HG02678 (cell line): Measurements from ENCODE around the gene ITGB1BP1.

Source experiments
- ATAC-seq: cut with Tn5 transposase; IDR thresholded peaks from one replicate; pipeline ENCODE4 v1.9.1; 2021; ENCODE audit warnings: mild to moderate bottlenecking, moderate library complexity; ENCODE audit not compliant: unreplicated experiment

ITGB1BP1 gene

GRCh38 chr2:9380702-9381628, 42.4 kb downstream of the ITGB1BP1 start:
- no peak for ATAC-seq

- ATAC-seq = no peak
These were observed 44.0 kb downstream of the ITGB1BP1 start for GRCh38 chr2:9379391-9379755.

DNA sequence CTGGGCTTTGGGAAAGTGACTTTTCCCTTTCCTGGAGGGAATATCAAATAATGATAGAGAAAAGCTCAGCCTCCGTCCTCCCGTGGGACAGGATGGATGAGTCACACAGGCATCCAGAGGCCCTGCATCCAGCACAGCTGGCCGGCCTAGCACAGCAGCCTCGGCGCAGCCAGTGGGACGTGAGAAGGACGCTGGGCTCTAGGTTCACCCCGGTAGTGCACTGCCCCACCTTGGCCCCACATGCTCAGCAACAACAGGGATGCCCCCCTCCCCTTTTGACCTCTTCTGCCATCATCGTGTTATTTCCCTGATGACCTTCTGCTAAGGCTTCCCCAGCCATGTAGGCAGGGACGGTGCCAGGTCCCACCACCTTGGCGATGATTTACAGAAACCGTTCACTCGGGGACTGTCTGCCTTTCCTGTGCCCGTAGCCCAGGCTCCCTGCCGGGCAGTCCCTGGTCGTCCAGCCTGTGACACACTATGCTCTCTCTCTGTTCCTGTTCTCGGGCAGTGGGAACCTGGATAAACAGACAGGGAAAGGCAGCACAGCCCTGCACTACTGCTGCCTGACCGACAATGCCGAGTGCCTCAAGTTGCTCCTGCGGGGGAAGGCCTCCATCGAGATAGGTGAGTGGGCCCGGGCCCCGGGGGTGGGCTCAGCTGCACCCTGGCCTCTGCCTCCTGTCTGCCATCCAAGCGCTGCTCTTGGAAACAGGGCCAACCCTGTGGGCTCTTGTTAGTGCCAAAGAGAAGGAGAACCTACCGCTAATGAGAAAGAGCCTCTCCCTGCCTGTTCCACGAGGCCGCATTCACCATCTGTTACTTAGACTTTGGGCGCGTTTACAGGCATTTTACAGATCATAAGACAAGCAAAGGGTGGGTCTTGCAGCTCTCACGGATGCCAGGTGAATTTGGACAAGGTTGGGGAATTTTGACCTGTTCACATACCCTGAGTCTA, 44.6 kb downstream of the ITGB1BP1 start:
- no peak for ATAC-seq

GRCh38 chr2:9377461-9378097, 45.7 kb downstream of the ITGB1BP1 start:
- ATAC-seq = no peak

- no peak for ATAC-seq
These were observed 47.4 kb downstream of the ITGB1BP1 start for GRCh38 chr2:9375857-9376428.

DNA sequence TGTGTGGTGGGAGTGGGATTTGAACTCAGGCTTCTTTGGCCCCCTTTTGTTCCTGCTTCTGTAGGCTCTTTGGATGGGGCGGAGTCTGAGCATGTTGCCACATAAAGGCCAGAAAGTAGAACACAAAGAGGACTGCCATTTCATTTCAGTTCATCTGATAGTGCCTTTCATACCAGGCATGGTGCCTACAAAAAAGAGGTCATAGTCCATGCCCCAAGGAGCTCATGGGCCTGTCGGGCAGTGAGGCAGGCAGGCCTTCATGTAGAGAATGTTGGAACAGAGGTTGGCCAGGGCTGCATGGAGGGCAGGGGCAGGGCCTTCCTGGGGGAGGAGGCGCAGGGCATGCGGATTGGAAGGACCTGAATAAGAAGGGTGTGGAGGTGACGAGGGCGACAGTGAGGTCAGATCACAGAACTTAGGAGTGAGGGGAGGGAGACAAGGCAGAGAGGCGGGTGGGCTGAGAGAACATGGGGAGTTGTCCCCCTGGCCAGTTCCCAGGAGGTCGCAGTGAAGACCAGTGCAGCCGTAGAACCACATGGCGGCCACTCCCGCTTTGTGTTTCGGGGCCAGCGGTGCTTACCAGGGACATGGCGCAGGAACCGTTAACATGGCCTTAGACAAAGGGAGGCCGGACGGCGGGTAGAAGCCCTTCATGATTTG, 49.1 kb downstream of the ITGB1BP1 start:
- ATAC-seq = no peak

DNA sequence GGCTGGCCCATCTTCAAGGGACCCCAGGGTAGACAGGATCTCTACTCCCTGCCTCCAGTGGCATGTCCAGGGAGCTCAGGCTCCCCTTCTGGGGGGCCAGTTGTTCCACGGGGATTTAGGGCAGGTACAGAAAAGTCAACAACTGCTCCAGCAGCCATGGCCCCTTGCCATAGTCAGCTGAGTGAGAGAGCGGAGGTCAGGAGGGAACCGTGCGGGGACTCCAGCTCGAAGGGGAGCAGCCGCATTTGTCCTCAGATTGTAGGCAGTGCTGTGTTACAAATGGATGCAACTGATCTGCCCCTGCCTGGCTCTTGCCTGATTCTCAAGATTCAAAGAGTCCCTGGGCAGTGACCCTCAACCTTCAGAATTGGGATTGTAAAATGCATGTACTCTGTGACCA, 49.9 kb downstream of the ITGB1BP1 start:
- no peak for ATAC-seq

GRCh38 chr2:9373047-9373446, 50.3 kb downstream of the ITGB1BP1 start:
- ATAC-seq = no peak

- no peak for ATAC-seq
These were observed 52.6 kb downstream of the ITGB1BP1 start for GRCh38 chr2:9370746-9371145.

DNA sequence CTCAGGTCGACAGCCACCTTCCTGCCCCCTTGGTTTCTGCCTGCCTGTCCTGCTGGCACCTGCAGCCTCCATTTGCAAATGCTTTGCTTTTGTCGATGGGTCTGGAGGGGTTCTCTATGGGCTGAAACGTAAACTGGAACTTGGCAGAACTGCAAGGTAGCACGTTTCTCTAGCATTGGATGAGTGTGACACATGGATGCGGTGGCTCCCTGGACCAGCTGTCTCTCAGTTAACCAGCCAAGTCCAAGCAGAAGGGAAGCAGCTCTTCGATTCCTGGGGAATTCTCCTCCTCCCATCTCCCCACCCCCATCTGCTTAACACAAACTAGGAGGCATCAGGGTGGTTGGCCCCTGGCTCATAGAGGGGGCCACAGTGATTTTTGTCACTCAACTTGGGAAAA, 57.3 kb downstream of the ITGB1BP1 start:
- ATAC-seq = no peak

DNA sequence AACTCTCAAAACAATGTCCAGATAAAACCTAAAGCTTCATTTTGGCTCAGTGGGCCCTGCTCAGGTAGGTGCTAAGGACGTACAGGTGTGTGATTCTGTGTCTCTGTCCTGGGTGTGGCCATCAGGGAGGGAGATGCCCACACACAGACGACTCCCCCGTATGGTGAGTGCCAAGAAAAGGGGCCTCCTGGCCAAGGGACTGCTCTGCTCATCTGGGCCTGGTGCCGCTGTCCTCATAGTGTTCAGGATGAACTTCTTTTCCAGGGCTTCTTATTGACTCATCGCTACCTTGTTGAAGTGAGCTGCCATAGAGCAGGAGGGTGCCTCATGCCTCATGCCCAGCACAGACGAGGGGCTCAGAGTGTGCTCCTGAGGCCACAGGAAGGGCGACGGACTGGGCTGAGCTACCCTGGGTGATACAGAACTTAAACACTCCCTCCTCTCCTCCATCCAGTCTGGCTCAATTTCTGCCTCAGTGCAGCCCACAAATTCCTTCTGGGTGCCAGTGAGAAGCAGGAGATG, 57.8 kb downstream of the ITGB1BP1 start:
- ATAC-seq = no peak

DNA sequence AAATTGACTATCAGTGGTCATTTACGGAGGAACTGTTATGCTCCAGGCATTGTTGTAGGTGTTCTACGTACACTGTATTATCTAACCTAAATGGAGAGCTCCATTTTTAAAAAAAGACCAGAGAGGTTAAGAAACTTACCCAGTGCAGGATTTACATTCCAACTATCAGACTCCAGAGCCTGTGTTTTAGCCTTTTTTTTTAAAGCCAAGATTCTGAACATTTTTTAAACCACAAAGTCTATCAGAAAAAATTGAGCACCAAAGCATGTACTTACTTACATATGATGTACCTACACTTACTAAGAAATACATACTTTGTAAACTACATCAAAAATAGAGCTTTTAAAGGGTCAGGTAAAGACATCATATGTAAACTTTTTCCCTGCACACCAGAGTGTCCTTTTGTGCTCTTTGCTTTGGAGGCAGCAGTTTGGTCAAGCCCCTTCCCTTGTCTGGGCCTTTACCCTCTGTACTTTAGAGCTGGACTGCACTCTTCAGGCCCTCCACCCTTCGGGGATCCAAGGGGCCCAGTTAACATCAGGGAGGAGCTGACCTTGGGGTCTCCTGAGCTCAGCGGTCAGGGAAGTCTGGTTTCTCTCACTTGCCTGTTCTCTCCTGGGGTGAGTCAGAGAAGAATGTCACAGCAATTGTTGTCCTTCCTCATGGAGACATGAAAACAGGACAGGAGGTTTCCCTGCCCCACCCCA, 58.4 kb downstream of the ITGB1BP1 start:
- no peak for ATAC-seq

DNA sequence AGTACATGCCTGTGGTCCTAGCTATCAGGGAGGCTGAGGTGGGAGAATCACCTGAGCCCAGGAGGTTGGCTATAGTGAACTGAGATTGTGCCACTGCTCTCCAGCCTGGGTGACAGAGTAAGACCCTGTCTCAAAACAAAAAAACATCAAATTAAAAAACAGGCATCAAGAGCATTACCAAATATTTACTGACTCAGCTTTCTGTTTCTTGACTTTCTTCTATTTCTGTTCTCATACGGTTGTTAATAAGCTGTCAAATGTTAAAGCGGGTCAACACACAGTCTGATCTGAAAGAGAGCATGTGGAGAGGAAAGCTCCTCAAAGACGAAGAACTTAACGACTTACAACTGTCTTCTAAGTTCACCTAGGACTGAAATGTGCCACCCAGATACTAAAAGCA, 59.0 kb downstream of the ITGB1BP1 start:
- no peak for ATAC-seq

DNA sequence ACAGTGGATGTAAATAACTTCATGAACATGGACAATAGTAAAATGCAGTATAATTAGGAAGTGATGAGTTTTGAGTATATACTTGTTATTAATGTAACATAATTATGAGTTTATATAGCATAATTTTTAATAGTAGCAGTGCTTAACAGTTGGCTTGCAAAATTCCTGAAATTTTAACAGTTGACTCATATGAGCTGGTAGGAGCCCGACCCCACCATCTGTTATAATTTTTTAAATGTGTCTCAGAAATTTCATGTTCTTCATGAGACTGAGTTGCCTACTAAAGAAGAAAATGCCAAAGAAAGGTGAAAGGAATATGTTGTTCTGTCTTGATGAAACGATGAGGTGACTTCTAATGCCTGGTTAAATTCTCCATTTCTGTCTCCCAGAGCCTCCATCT, 62.6 kb downstream of the ITGB1BP1 start:
- ATAC-seq = no peak

DNA sequence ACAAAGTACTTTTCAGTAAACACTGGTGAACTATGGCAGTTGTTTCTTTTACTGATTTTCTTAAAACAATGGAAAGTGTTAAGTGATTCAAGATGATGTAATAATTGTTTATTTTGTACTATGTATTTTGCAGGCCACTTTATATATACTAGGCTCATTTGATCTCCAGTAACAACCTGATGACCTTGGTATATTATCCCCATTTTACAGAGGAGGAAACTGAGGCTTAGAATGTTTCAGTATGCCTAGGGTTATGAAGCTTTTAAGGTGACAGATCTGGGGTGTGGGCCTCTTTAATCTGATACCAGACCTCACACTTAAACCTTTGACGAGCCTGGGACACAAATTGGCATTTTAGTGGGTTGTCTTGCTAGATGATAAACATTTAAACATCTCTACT, 63.2 kb downstream of the ITGB1BP1 start:
- ATAC-seq = no peak

GRCh38 chr2:9359463-9359862, 63.9 kb downstream of the ITGB1BP1 start:
- ATAC-seq = no peak

DNA sequence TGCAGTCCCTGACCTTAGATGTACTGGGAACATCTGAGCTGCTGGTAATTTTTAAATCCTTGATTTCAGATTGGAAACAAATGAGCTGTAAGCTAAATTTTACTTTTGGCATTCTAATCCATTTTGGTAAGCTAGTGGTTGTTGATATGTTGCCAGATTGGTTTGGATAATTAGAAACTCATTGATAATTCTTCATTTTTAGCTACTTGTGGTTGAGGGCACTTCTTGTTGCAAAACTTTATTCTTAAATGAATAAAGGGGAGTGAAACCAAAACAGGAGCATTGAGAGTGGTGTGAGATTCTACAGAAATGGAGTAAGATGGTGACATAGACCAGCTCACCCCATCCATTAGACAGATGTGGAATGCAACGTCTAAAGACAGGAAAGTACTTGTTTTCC, 64.5 kb downstream of the ITGB1BP1 start:
- ATAC-seq = no peak

GRCh38 chr2:9356261-9356660, 67.1 kb downstream of the ITGB1BP1 start:
- ATAC-seq = no peak

DNA sequence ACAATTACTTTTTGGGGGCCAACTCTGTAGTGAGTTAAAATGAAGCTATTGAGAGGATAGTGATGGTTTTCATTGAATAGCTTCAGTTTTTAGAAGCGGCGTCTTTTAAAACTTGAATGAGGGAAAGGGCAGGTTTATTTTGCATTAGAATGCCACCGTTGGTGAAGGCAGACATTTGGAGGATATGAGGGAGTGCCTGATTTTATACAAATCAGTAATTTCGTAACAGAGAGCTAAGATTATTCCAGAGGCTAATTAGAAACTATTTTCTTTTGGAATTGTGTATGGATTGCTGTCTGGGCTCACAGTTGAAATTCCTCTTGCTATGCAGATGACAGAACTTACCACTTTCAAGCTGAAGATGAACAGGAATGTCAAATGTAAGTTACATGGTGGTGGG, 67.6 kb downstream of the ITGB1BP1 start:
- ATAC-seq = no peak

- no peak for ATAC-seq
These were observed 68.1 kb downstream of the ITGB1BP1 start for GRCh38 chr2:9355270-9355669.
